ENCODE measurements around the gene VNN1. TPM values are rescaled to one million over a fixed set of nuclear protein-coding genes. Genes with fewer than 3 reads are reported as not detected.

Gene VNN1, protein sequence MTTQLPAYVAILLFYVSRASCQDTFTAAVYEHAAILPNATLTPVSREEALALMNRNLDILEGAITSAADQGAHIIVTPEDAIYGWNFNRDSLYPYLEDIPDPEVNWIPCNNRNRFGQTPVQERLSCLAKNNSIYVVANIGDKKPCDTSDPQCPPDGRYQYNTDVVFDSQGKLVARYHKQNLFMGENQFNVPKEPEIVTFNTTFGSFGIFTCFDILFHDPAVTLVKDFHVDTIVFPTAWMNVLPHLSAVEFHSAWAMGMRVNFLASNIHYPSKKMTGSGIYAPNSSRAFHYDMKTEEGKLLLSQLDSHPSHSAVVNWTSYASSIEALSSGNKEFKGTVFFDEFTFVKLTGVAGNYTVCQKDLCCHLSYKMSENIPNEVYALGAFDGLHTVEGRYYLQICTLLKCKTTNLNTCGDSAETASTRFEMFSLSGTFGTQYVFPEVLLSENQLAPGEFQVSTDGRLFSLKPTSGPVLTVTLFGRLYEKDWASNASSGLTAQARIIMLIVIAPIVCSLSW
- total RNA-seq (1 to 10 TPM in 3 of 9 donors, under 1 TPM in 6; 0.29 to 2.2 (median 0.57) TPM), polyA plus RNA-seq (under 1 TPM; 0.38 to 0.44 TPM)
- long read RNA-seq, donor 1: 0 reads
- long read RNA-seq, donor 2: 0 reads
- long read RNA-seq, donor 3, partial matches to known transcripts: 0 of 1 reads
- long read RNA-seq, donor 3, other reads (novel, unspliced or antisense): 0 of 1 reads

DNA sequence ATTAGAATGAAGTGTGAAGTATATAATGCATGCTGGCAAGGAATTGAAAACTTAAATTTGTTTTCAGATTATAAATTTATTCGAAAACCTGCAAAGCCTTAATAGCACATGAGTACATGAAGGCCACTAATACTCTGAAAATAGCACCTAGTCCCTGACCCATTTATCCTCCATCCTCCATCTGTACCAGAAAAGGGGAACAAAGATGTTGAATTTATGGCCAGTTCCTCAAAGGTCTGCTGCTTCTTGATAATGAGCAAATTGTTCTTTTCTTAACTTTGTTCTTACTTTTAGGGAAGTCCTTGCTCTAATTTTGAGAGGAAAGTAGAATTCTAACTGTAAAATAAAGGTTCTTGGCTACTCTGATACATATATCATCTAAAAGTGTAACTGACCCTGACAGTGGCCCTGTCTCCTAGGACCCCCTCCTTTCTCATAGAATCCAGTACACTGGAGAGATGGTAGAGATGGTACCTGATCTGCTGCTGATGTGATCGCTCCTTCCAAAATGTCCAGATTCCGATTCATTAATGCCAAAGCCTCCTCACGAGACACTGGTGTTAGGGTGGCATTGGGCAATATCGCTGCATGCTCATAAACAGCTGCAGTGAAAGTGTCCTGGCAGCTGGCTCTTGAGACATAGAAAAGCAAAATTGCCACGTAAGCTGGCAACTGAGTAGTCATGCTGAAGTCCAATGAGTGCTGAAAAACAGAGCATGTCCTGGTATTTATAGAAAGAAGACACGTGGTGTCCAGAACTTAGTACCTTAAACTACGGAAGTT, at the start of gene VNN1:
Gene VNN1, minus strand, starts transcription at position 704 of the 783 bp plus-strand sequence. Its CDS starts 20 bp downstream, at position 684.
- DNase-seq (peak in 4 of 5 donors; percentile 15 to 47 (median 26)), ATAC-seq (peak; percentile 45 to 79 (median 64))
- 74 to 84% (median 78%) methylated on average over 8 of the region's 8 CpGs for WGBS, 4 donors
- Histone ChIP-seq H3K4me1 (peaks cover 0 to 27% (median 0%) of the 10 kb centered on the region in 12 donors), H3K36me3 (no peaks in the 10 kb centered on the region), H3K9me3 (peaks cover 0 to 9% (median 0%) of the 10 kb centered on the region in 12 donors), H3K27me3 (no peaks in the 10 kb centered on the region), H3K27ac (peak within 1 kb of the TSS in 5 of 12 donors; percentile 6 to 89 (median 34)), H3K4me3 (peak within 1 kb of the TSS in 1 of 12 donors; percentile 10)
- TF ChIP-seq, protein P1, sequence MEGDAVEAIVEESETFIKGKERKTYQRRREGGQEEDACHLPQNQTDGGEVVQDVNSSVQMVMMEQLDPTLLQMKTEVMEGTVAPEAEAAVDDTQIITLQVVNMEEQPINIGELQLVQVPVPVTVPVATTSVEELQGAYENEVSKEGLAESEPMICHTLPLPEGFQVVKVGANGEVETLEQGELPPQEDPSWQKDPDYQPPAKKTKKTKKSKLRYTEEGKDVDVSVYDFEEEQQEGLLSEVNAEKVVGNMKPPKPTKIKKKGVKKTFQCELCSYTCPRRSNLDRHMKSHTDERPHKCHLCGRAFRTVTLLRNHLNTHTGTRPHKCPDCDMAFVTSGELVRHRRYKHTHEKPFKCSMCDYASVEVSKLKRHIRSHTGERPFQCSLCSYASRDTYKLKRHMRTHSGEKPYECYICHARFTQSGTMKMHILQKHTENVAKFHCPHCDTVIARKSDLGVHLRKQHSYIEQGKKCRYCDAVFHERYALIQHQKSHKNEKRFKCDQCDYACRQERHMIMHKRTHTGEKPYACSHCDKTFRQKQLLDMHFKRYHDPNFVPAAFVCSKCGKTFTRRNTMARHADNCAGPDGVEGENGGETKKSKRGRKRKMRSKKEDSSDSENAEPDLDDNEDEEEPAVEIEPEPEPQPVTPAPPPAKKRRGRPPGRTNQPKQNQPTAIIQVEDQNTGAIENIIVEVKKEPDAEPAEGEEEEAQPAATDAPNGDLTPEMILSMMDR (IDR thresholded peaks at IDR 0.05): no peak
- no peak for TF ChIP-seq POLR2A (IDR thresholded peaks at IDR 0.05)
- intact Hi-C loops (cut with DNase I): no loop called here

DNA sequence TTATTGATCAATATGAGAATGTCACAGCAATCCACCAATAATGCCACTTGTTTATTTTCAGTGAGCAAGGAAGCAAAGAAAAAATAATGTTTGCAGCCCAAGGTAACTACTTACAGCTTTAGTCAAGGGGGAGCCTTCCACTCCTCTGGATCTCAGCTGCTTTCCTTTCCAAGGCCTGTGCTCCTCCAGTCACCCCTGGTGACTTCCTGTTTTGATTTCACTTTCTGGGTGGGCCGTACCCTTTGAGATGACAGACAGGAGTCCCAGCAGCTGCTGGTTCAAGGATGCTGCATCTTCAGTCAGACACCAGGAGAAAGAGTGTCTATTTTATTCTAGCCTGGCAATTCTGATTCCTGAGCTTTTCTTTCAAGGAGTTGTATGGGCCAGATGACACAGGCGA, 49.4 kb upstream of the VNN1 start:
- intact Hi-C loops (cut with DNase I): loop anchor here in 5 of 10 donors (10.0 kb wide), 3 partner anchors 88 to 228 kb away; partner anchors contain the start of gene TAAR9 (in 3 of the 5)
- no peaks in the 10 kb centered on the region for H3K36me3 ChIP-seq
- peak in 2 of 5 donors; percentile 19 to 30 for DNase-seq
- whole genome bisulfite sequencing, 4 donors: 44 to 68% (median 57%) methylated on average over 2 of the region's 2 CpGs
- H3K4me1 ChIP-seq: peaks cover 0 to 26% (median 0%) of the 10 kb centered on the region in 12 donors
- H3K4me3 ChIP-seq: peak overlapping the region in 3 of 12 donors; percentile 7 to 20 (median 13)
- no peak for TF ChIP-seq POLR2A (IDR thresholded peaks at IDR 0.05)
- TF ChIP-seq, protein P1 (IDR thresholded peaks at IDR 0.05): no peak
- ATAC-seq: peak in 2 of 4 donors; percentile 62 to 67
- peaks cover 0 to 4% (median 0%) of the 10 kb centered on the region in 12 donors for H3K9me3 ChIP-seq
- H3K27ac ChIP-seq: peak overlapping the region in 1 of 12 donors; percentile 23
- H3K27me3 ChIP-seq: no peaks in the 10 kb centered on the region

DNA sequence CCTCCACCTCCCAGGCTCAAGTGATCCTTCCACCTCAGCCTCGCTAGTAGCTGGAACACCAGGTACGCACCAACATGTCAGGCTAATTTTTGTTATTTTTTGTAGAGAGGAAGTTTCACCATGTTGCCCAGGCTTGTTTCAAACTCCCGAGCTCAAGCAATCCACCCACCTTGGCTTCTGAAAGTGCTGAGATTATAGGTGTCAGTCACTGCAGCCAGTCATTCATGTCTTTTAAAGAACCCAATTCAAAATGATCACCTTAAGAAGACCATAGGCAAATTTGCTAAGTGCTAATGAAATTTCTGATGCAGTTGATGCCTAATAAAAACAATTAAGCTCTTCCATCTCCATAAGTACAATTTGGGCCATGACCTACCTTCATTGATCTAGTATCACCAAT, 46.4 kb upstream of the VNN1 start:
- H3K36me3 ChIP-seq: no peaks in the 10 kb centered on the region
- ATAC-seq (no peak), DNase-seq (no peak)
- intact Hi-C loops (cut with DNase I): loop anchor here in 5 of 10 donors (10.0 kb wide), 3 partner anchors 85 to 225 kb away; partner anchors contain the start of gene TAAR9 (in 3 of the 5)
- H3K4me3 ChIP-seq: no peak overlapping the region
- H3K9me3 ChIP-seq: peaks cover 0 to 4% (median 0%) of the 10 kb centered on the region in 12 donors
- peak overlapping the region in 1 of 12 donors; percentile 31 for H3K27ac ChIP-seq
- peaks cover 0 to 30% (median 0%) of the 10 kb centered on the region in 12 donors for H3K4me1 ChIP-seq
- H3K27me3 ChIP-seq: no peaks in the 10 kb centered on the region
- TF ChIP-seq POLR2A (IDR thresholded peaks at IDR 0.05): no peak
- TF ChIP-seq, protein P1 (IDR thresholded peaks at IDR 0.05): no peak
- WGBS, 4 donors: 88 to 100% (median 92%) methylated on average over 3 of the region's 3 CpGs

Measured in heart left ventricle (tissue), 16 donors.